RWPE1 (cell line): ENCODE results near the gene GPR156.

Source experiments
- CTCF ChIA-PET: fragments of 350-600 bp; sonication (Branson Sonifier 250); formaldehyde crosslinking; extraction: SDS; loops from one replicate; lab custom pipeline; 2021; lab: Yijun Ruan, JAX
- POLR2A ChIA-PET: fragments of 400-600 bp; formaldehyde crosslinking; extraction: SDS; loops from one replicate; lab custom pipeline; 2020; ENCODE audit warnings: antibody characterized with exemption; ENCODE audit not compliant: low non-redundant PET; lab: Yijun Ruan, JAX
- DNase-seq: peaks from one replicate; pipeline ENCODE4 v3.0.0; 2012; ENCODE audit warnings: low spot score
- H3K27ac ChIP-seq: fragments of 450-650 bp; 2 replicates; pipeline ENCODE4 v1.5.1; 2017
- TF ChIP-seq, protein P1 (sequence below): fragments of 450-650 bp; conservative IDR thresholded peaks from 2 replicates; pipeline ENCODE4 v1.5.1; 2017; ENCODE audit warnings: low read depth, mild to moderate bottlenecking

The GPR156 gene

GRCh38 chr3:120137548-120137947, 147.5 kb downstream of the GPR156 start:
- ChIA-PET CTCF (no interaction called here), POLR2A (no interaction called here)
- H3K27ac ChIP-seq = no peak overlapping the region
- DNase-seq = no peak
- TF ChIP-seq, protein P1, sequence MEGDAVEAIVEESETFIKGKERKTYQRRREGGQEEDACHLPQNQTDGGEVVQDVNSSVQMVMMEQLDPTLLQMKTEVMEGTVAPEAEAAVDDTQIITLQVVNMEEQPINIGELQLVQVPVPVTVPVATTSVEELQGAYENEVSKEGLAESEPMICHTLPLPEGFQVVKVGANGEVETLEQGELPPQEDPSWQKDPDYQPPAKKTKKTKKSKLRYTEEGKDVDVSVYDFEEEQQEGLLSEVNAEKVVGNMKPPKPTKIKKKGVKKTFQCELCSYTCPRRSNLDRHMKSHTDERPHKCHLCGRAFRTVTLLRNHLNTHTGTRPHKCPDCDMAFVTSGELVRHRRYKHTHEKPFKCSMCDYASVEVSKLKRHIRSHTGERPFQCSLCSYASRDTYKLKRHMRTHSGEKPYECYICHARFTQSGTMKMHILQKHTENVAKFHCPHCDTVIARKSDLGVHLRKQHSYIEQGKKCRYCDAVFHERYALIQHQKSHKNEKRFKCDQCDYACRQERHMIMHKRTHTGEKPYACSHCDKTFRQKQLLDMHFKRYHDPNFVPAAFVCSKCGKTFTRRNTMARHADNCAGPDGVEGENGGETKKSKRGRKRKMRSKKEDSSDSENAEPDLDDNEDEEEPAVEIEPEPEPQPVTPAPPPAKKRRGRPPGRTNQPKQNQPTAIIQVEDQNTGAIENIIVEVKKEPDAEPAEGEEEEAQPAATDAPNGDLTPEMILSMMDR = no peak

GRCh38 chr3:120130656-120131055, 154.4 kb downstream of the GPR156 start:
- DNase-seq = no peak
- TF ChIP-seq, protein P1 = no peak
- CTCF ChIA-PET = interaction anchor here (0.7 to 0.9 kb wide), 2 partner anchors 16 to 437 kb away, joined by 3 to 4 read pairs; no protein-coding TSS in a partner anchor
- no peak overlapping the region for H3K27ac ChIP-seq
- POLR2A ChIA-PET = interaction anchor here (0.7 kb wide), 1 partner anchor 279 kb away, joined by 3 read pairs; no protein-coding TSS in a partner anchor

GRCh38 chr3:120129718-120130513, 155.1 kb downstream of the GPR156 start:
- no peak overlapping the region for H3K27ac ChIP-seq
- TF ChIP-seq, protein P1 = no peak
- POLR2A ChIA-PET = no interaction called here
- CTCF ChIA-PET = no interaction called here
- no peak for DNase-seq

GRCh38 chr3:120129051-120129450, 156.0 kb downstream of the GPR156 start:
- TF ChIP-seq, protein P1 = no peak
- DNase-seq = no peak
- ChIA-PET CTCF (no interaction called here), POLR2A (no interaction called here)
- H3K27ac ChIP-seq = no peak overlapping the region

- DNase-seq = no peak
- TF ChIP-seq, protein P1 = no peak
- POLR2A ChIA-PET = no interaction called here
- CTCF ChIA-PET = interaction anchor here (0.6 kb wide), 1 partner anchor 28 kb away, joined by 3 read pairs; no protein-coding TSS in a partner anchor
- H3K27ac ChIP-seq = no peak overlapping the region
Observed at GRCh38 chr3:120125992-120126391, 159.0 kb downstream of the GPR156 start.

- ChIA-PET CTCF (interaction anchor here (0.6 kb wide), 2 partner anchors 75 to 1888 kb away, joined by 3 to 4 read pairs; no protein-coding TSS in a partner anchor), POLR2A (no interaction called here)
- no peak for DNase-seq
- TF ChIP-seq, protein P1 = no peak
- H3K27ac ChIP-seq = no peak overlapping the region
Observed at GRCh38 chr3:120119846-120120510, 165.0 kb downstream of the GPR156 start.
